ENCODE data around the gene GNAT3.

GNAT3 gene

GRCh38 chr7:80466636-80467035 lies 45.2 kb downstream of the GNAT3 start:
- H3K4me3 ChIP-seq (ENCODE audit: low read depth, low read length): no peak overlapping the region
- no peak overlapping the region for H3K9ac ChIP-seq (ENCODE audit: low read depth, low read length)
- no peaks in the 10 kb centered on the region for H3K27me3 ChIP-seq (ENCODE audit: control insufficient read depth, insufficient read depth, low read length)
- H3K27ac ChIP-seq (ENCODE audit: low read depth, low read length): no peak overlapping the region
- H3K9me3 ChIP-seq (ENCODE audit: control insufficient read depth, insufficient read depth, low read length): no peaks in the 10 kb centered on the region
- H3K36me3 ChIP-seq (ENCODE audit: control insufficient read depth, insufficient read depth, low read length): no peaks in the 10 kb centered on the region
- H3K4me1 ChIP-seq (ENCODE audit: control insufficient read depth, insufficient read depth, low read length): 0 out of 2 replicates have a peak, but pooled peaks cover 3% of the 10 kb centered on the region

GRCh38 chr7:80464211-80464610 lies 47.7 kb downstream of the GNAT3 start:
- Histone ChIP-seq H3K9me3 (ENCODE audit: control insufficient read depth, insufficient read depth, low read length) (no peaks in the 10 kb centered on the region), H3K4me1 (ENCODE audit: control insufficient read depth, insufficient read depth, low read length) (0 out of 2 replicates have a peak, but pooled peaks cover 3% of the 10 kb centered on the region), H3K27ac (ENCODE audit: low read depth, low read length) (no peak overlapping the region), H3K9ac (ENCODE audit: low read depth, low read length) (no peak overlapping the region), H3K4me3 (ENCODE audit: low read depth, low read length) (no peak overlapping the region), H3K36me3 (ENCODE audit: control insufficient read depth, insufficient read depth, low read length) (no peaks in the 10 kb centered on the region), H3K27me3 (ENCODE audit: control insufficient read depth, insufficient read depth, low read length) (no peaks in the 10 kb centered on the region)

- Histone ChIP-seq H3K27ac (ENCODE audit: low read depth, low read length) (no peak overlapping the region), H3K9me3 (ENCODE audit: control insufficient read depth, insufficient read depth, low read length) (no peaks in the 10 kb centered on the region), H3K27me3 (ENCODE audit: control insufficient read depth, insufficient read depth, low read length) (no peaks in the 10 kb centered on the region), H3K4me3 (ENCODE audit: low read depth, low read length) (no peak overlapping the region), H3K4me1 (ENCODE audit: control insufficient read depth, insufficient read depth, low read length) (0 out of 2 replicates have a peak, but pooled peaks cover 3% of the 10 kb centered on the region), H3K9ac (ENCODE audit: low read depth, low read length) (no peak overlapping the region), H3K36me3 (ENCODE audit: control insufficient read depth, insufficient read depth, low read length) (no peaks in the 10 kb centered on the region)
Observed at GRCh38 chr7:80463272-80463920, 48.5 kb downstream of the GNAT3 start.

GRCh38 chr7:80460857-80461256 lies 51.0 kb downstream of the GNAT3 start:
- Histone ChIP-seq H3K27me3 (ENCODE audit: control insufficient read depth, insufficient read depth, low read length) (no peaks in the 10 kb centered on the region), H3K36me3 (ENCODE audit: control insufficient read depth, insufficient read depth, low read length) (no peaks in the 10 kb centered on the region), H3K9ac (ENCODE audit: low read depth, low read length) (no peak overlapping the region), H3K4me3 (ENCODE audit: low read depth, low read length) (no peak overlapping the region), H3K27ac (ENCODE audit: low read depth, low read length) (no peak overlapping the region), H3K4me1 (ENCODE audit: control insufficient read depth, insufficient read depth, low read length) (no peaks in the 10 kb centered on the region), H3K9me3 (ENCODE audit: control insufficient read depth, insufficient read depth, low read length) (no peaks in the 10 kb centered on the region)

- Histone ChIP-seq H3K27me3 (ENCODE audit: control insufficient read depth, insufficient read depth, low read length) (no peaks in the 10 kb centered on the region), H3K27ac (ENCODE audit: low read depth, low read length) (no peak overlapping the region), H3K4me3 (ENCODE audit: low read depth, low read length) (no peak overlapping the region), H3K9me3 (ENCODE audit: control insufficient read depth, insufficient read depth, low read length) (no peaks in the 10 kb centered on the region), H3K36me3 (ENCODE audit: control insufficient read depth, insufficient read depth, low read length) (no peaks in the 10 kb centered on the region), H3K9ac (ENCODE audit: low read depth, low read length) (no peak overlapping the region), H3K4me1 (ENCODE audit: control insufficient read depth, insufficient read depth, low read length) (no peaks in the 10 kb centered on the region)
Observed at GRCh38 chr7:80459776-80460510, 51.9 kb downstream of the GNAT3 start.

- Histone ChIP-seq H3K27ac (ENCODE audit: low read depth, low read length) (no peak overlapping the region), H3K27me3 (ENCODE audit: control insufficient read depth, insufficient read depth, low read length) (no peaks in the 10 kb centered on the region), H3K4me3 (ENCODE audit: low read depth, low read length) (no peak overlapping the region), H3K9ac (ENCODE audit: low read depth, low read length) (no peak overlapping the region), H3K9me3 (ENCODE audit: control insufficient read depth, insufficient read depth, low read length) (no peaks in the 10 kb centered on the region), H3K36me3 (ENCODE audit: control insufficient read depth, insufficient read depth, low read length) (no peaks in the 10 kb centered on the region), H3K4me1 (ENCODE audit: control insufficient read depth, insufficient read depth, low read length) (no peaks in the 10 kb centered on the region)
Observed at GRCh38 chr7:80458822-80459725, 52.8 kb downstream of the GNAT3 start.

GRCh38 chr7:80453699-80454340 lies 58.0 kb downstream of the GNAT3 start:
- Histone ChIP-seq H3K27ac (ENCODE audit: low read depth, low read length) (no peak overlapping the region), H3K36me3 (ENCODE audit: control insufficient read depth, insufficient read depth, low read length) (no peaks in the 10 kb centered on the region), H3K9me3 (ENCODE audit: control insufficient read depth, insufficient read depth, low read length) (no peaks in the 10 kb centered on the region), H3K9ac (ENCODE audit: low read depth, low read length) (no peak overlapping the region), H3K4me1 (ENCODE audit: control insufficient read depth, insufficient read depth, low read length) (no peaks in the 10 kb centered on the region), H3K4me3 (ENCODE audit: low read depth, low read length) (no peak overlapping the region), H3K27me3 (ENCODE audit: control insufficient read depth, insufficient read depth, low read length) (no peaks in the 10 kb centered on the region)

- no peak overlapping the region for H3K4me3 ChIP-seq (ENCODE audit: low read depth, low read length)
- no peaks in the 10 kb centered on the region for H3K36me3 ChIP-seq (ENCODE audit: control insufficient read depth, insufficient read depth, low read length)
- H3K9me3 ChIP-seq (ENCODE audit: control insufficient read depth, insufficient read depth, low read length): no peaks in the 10 kb centered on the region
- no peak overlapping the region for H3K27ac ChIP-seq (ENCODE audit: low read depth, low read length)
- H3K9ac ChIP-seq (ENCODE audit: low read depth, low read length): no peak overlapping the region
- no peaks in the 10 kb centered on the region for H3K4me1 ChIP-seq (ENCODE audit: control insufficient read depth, insufficient read depth, low read length)
- no peaks in the 10 kb centered on the region for H3K27me3 ChIP-seq (ENCODE audit: control insufficient read depth, insufficient read depth, low read length)
Observed at GRCh38 chr7:80450621-80451308, 61.1 kb downstream of the GNAT3 start.

- Histone ChIP-seq H3K27me3 (ENCODE audit: control insufficient read depth, insufficient read depth, low read length) (no peaks in the 10 kb centered on the region), H3K36me3 (ENCODE audit: control insufficient read depth, insufficient read depth, low read length) (no peaks in the 10 kb centered on the region), H3K9me3 (ENCODE audit: control insufficient read depth, insufficient read depth, low read length) (no peaks in the 10 kb centered on the region), H3K9ac (ENCODE audit: low read depth, low read length) (no peak overlapping the region), H3K4me3 (ENCODE audit: low read depth, low read length) (no peak overlapping the region), H3K27ac (ENCODE audit: low read depth, low read length) (no peak overlapping the region), H3K4me1 (ENCODE audit: control insufficient read depth, insufficient read depth, low read length) (no peaks in the 10 kb centered on the region)
Observed at GRCh38 chr7:80449836-80450235, 62.0 kb downstream of the GNAT3 start.

GRCh38 chr7:80445351-80445750 lies 66.5 kb downstream of the GNAT3 start:
- Histone ChIP-seq H3K9ac (ENCODE audit: low read depth, low read length) (no peak overlapping the region), H3K27me3 (ENCODE audit: control insufficient read depth, insufficient read depth, low read length) (no peaks in the 10 kb centered on the region), H3K4me1 (ENCODE audit: control insufficient read depth, insufficient read depth, low read length) (no peaks in the 10 kb centered on the region), H3K36me3 (ENCODE audit: control insufficient read depth, insufficient read depth, low read length) (no peaks in the 10 kb centered on the region), H3K27ac (ENCODE audit: low read depth, low read length) (no peak overlapping the region), H3K9me3 (ENCODE audit: control insufficient read depth, insufficient read depth, low read length) (no peaks in the 10 kb centered on the region), H3K4me3 (ENCODE audit: low read depth, low read length) (no peak overlapping the region)
